Measurements from ENCODE around the gene CABP4.
A peak's percentile ranks its signal among the peaks of the same experiment; 100 is the strongest.

Gene CABP4

GRCh38 chr11:67441731-67442351 lies 13.3 kb upstream of the CABP4 start:
- H3K27me3 ChIP-seq (ENCODE audit: control insufficient read depth in 5 of 5, insufficient read depth in 4 of 5, low read length in 5 of 5): no peaks in the 10 kb centered on the region
- H3K36me3 ChIP-seq (ENCODE audit: control insufficient read depth in 5 of 5, insufficient read depth in 5 of 5, low read length in 5 of 5): peaks cover 0 to 47% (median 42%) of the 10 kb centered on the region in 5 donors
- H3K27ac ChIP-seq (ENCODE audit: low read depth, low read length): no peak overlapping the region
- H3K4me1 ChIP-seq (ENCODE audit: control insufficient read depth in 5 of 5, insufficient read depth in 5 of 5, low read length in 5 of 5): peaks cover 2 to 40% (median 32%) of the 10 kb centered on the region in 5 donors
- H3K9me3 ChIP-seq (ENCODE audit: control insufficient read depth in 5 of 5, low read length in 5 of 5): no peaks in the 10 kb centered on the region
- H3K9ac ChIP-seq (ENCODE audit: low read length in 5 of 5): peak overlapping the region in 2 of 5 donors; percentile 4 to 91
- peak overlapping the region in 1 of 5 donors; percentile 81 for H3K4me3 ChIP-seq (ENCODE audit: low read depth in 1 of 5, low read length in 5 of 5)

GRCh38 chr11:67442504-67443404 lies 12.4 kb upstream of the CABP4 start:
- Histone ChIP-seq H3K9me3 (ENCODE audit: control insufficient read depth in 5 of 5, low read length in 5 of 5) (no peaks in the 10 kb centered on the region), H3K27me3 (ENCODE audit: control insufficient read depth in 5 of 5, insufficient read depth in 4 of 5, low read length in 5 of 5) (no peaks in the 10 kb centered on the region), H3K36me3 (ENCODE audit: control insufficient read depth in 5 of 5, insufficient read depth in 5 of 5, low read length in 5 of 5) (peaks cover 0 to 41% (median 38%) of the 10 kb centered on the region in 5 donors), H3K9ac (ENCODE audit: low read length in 5 of 5) (peak overlapping the region; percentile 69 to 91 (median 85)), H3K4me1 (ENCODE audit: control insufficient read depth in 5 of 5, insufficient read depth in 5 of 5, low read length in 5 of 5) (peaks cover 2 to 40% (median 31%) of the 10 kb centered on the region in 5 donors), H3K4me3 (ENCODE audit: low read depth in 1 of 5, low read length in 5 of 5) (peak overlapping the region; percentile 60 to 81 (median 75)), H3K27ac (ENCODE audit: low read depth, low read length) (peak overlapping the region; percentile 75)

GRCh38 chr11:67445515-67445914 lies 9.6 kb upstream of the CABP4 start:
- peaks cover 2 to 36% (median 20%) of the 10 kb centered on the region in 5 donors for H3K4me1 ChIP-seq (ENCODE audit: control insufficient read depth in 5 of 5, insufficient read depth in 5 of 5, low read length in 5 of 5)

GRCh38 chr11:67448220-67448609 lies 6.9 kb upstream of the CABP4 start:
- no peak overlapping the region for H3K9ac ChIP-seq (ENCODE audit: low read length in 5 of 5)
- H3K4me3 ChIP-seq (ENCODE audit: low read depth in 1 of 5, low read length in 5 of 5): no peak overlapping the region
- H3K27ac ChIP-seq (ENCODE audit: low read depth, low read length): no peak overlapping the region
- no peaks in the 10 kb centered on the region for H3K27me3 ChIP-seq (ENCODE audit: control insufficient read depth in 5 of 5, insufficient read depth in 4 of 5, low read length in 5 of 5)
- H3K4me1 ChIP-seq (ENCODE audit: control insufficient read depth in 5 of 5, insufficient read depth in 5 of 5, low read length in 5 of 5): peaks cover 0 to 41% (median 14%) of the 10 kb centered on the region in 5 donors
- H3K9me3 ChIP-seq (ENCODE audit: control insufficient read depth in 5 of 5, low read length in 5 of 5): no peaks in the 10 kb centered on the region
- H3K36me3 ChIP-seq (ENCODE audit: control insufficient read depth in 5 of 5, insufficient read depth in 5 of 5, low read length in 5 of 5): no peaks in the 10 kb centered on the region

More at GRCh38 chr11:67445515-67445914, 9.6 kb upstream of the CABP4 start:
- Histone ChIP-seq H3K4me3 (ENCODE audit: low read depth in 1 of 5, low read length in 5 of 5) (no peak overlapping the region), H3K27me3 (ENCODE audit: control insufficient read depth in 5 of 5, insufficient read depth in 4 of 5, low read length in 5 of 5) (no peaks in the 10 kb centered on the region), H3K9me3 (ENCODE audit: control insufficient read depth in 5 of 5, low read length in 5 of 5) (no peaks in the 10 kb centered on the region), H3K9ac (ENCODE audit: low read length in 5 of 5) (no peak overlapping the region), H3K27ac (ENCODE audit: low read depth, low read length) (no peak overlapping the region), H3K36me3 (ENCODE audit: control insufficient read depth in 5 of 5, insufficient read depth in 5 of 5, low read length in 5 of 5) (peaks cover 0 to 18% (median 17%) of the 10 kb centered on the region in 5 donors)

GRCh38 chr11:67449116-67449844 lies 5.9 kb upstream of the CABP4 start:
- Histone ChIP-seq H3K9me3 (ENCODE audit: control insufficient read depth in 5 of 5, low read length in 5 of 5) (no peaks in the 10 kb centered on the region), H3K9ac (ENCODE audit: low read length in 5 of 5) (no peak overlapping the region), H3K4me1 (ENCODE audit: control insufficient read depth in 5 of 5, insufficient read depth in 5 of 5, low read length in 5 of 5) (peaks cover 0 to 37% (median 12%) of the 10 kb centered on the region in 5 donors), H3K4me3 (ENCODE audit: low read depth in 1 of 5, low read length in 5 of 5) (no peak overlapping the region), H3K27ac (ENCODE audit: low read depth, low read length) (no peak overlapping the region), H3K27me3 (ENCODE audit: control insufficient read depth in 5 of 5, insufficient read depth in 4 of 5, low read length in 5 of 5) (no peaks in the 10 kb centered on the region), H3K36me3 (ENCODE audit: control insufficient read depth in 5 of 5, insufficient read depth in 5 of 5, low read length in 5 of 5) (no peaks in the 10 kb centered on the region)

GRCh38 chr11:67450796-67451657 lies 4.1 kb upstream of the CABP4 start:
- no peak overlapping the region for H3K27ac ChIP-seq (ENCODE audit: low read depth, low read length)
- H3K9ac ChIP-seq (ENCODE audit: low read length in 5 of 5): no peak overlapping the region
- peaks cover 0 to 3% (median 0%) of the 10 kb centered on the region in 5 donors for H3K27me3 ChIP-seq (ENCODE audit: control insufficient read depth in 5 of 5, insufficient read depth in 4 of 5, low read length in 5 of 5)
- H3K9me3 ChIP-seq (ENCODE audit: control insufficient read depth in 5 of 5, low read length in 5 of 5): no peaks in the 10 kb centered on the region
- H3K4me3 ChIP-seq (ENCODE audit: low read depth in 1 of 5, low read length in 5 of 5): no peak overlapping the region
- H3K4me1 ChIP-seq (ENCODE audit: control insufficient read depth in 5 of 5, insufficient read depth in 5 of 5, low read length in 5 of 5): peaks cover 0 to 35% (median 12%) of the 10 kb centered on the region in 5 donors
- no peaks in the 10 kb centered on the region for H3K36me3 ChIP-seq (ENCODE audit: control insufficient read depth in 5 of 5, insufficient read depth in 5 of 5, low read length in 5 of 5)

- no peak overlapping the region for H3K27ac ChIP-seq (ENCODE audit: low read depth, low read length)
- no peak overlapping the region for H3K4me3 ChIP-seq (ENCODE audit: low read depth in 1 of 5, low read length in 5 of 5)
- H3K9ac ChIP-seq (ENCODE audit: low read length in 5 of 5): no peak overlapping the region
- H3K4me1 ChIP-seq (ENCODE audit: control insufficient read depth in 5 of 5, insufficient read depth in 5 of 5, low read length in 5 of 5): peaks cover 0 to 35% (median 12%) of the 10 kb centered on the region in 5 donors
- no peaks in the 10 kb centered on the region for H3K9me3 ChIP-seq (ENCODE audit: control insufficient read depth in 5 of 5, low read length in 5 of 5)
- no peaks in the 10 kb centered on the region for H3K36me3 ChIP-seq (ENCODE audit: control insufficient read depth in 5 of 5, insufficient read depth in 5 of 5, low read length in 5 of 5)
- H3K27me3 ChIP-seq (ENCODE audit: control insufficient read depth in 5 of 5, insufficient read depth in 4 of 5, low read length in 5 of 5): peaks cover 0 to 5% (median 0%) of the 10 kb centered on the region in 5 donors
These were observed 3.5 kb upstream of the CABP4 start for GRCh38 chr11:67451658-67451976.

- Histone ChIP-seq H3K9me3 (ENCODE audit: control insufficient read depth in 5 of 5, low read length in 5 of 5) (no peaks in the 10 kb centered on the region), H3K4me1 (ENCODE audit: control insufficient read depth in 5 of 5, insufficient read depth in 5 of 5, low read length in 5 of 5) (peaks cover 0 to 35% (median 12%) of the 10 kb centered on the region in 5 donors), H3K9ac (ENCODE audit: low read length in 5 of 5) (peak within 1 kb of the TSS in 3 of 5 donors; percentile 12 to 42 (median 20)), H3K36me3 (ENCODE audit: control insufficient read depth in 5 of 5, insufficient read depth in 5 of 5, low read length in 5 of 5) (no peaks in the 10 kb centered on the region), H3K27me3 (ENCODE audit: control insufficient read depth in 5 of 5, insufficient read depth in 4 of 5, low read length in 5 of 5) (peaks cover 0 to 5% (median 0%) of the 10 kb centered on the region in 5 donors), H3K4me3 (ENCODE audit: low read depth in 1 of 5, low read length in 5 of 5) (peak within 1 kb of the TSS in 4 of 5 donors; percentile 11 to 48 (median 31)), H3K27ac (ENCODE audit: low read depth, low read length) (no peak within 1 kb of the TSS)
These were observed 2.8 kb upstream of the CABP4 start, which contains the start of gene GPR152 for GRCh38 chr11:67452141-67452952. TSS of gene GPR152 (minus strand) at chr11:67452729. CDS start at chr11:67452724, 5 bp downstream.

Data from subcutaneous abdominal adipose tissue (tissue), 5 donors.